DOHH2 (cell line): ENCODE results near the gene BMP7.
"Not testable (repeated sequence)": the region's sequence is repeated elsewhere in the genome, so short reads cannot be mapped to it uniquely, and the experiment has no call there.

Source experiments
- H3F3A ChIP-seq: fragments of 200-600 bp; sonication (generic), shearing (Covaris generic); 2 replicates; pipeline ENCODE4 v1.6.0; 2016; ENCODE audit warnings: antibody characterized with exemption, mild to moderate bottlenecking; ENCODE audit not compliant: control insufficient read depth, insufficient read depth
- H3K27ac ChIP-seq: fragments of 200-600 bp; sonication (generic); 2 replicates; pipeline ENCODE4 v1.5.1; 2014; ENCODE audit warnings: low read depth, mild to moderate bottlenecking, low read length, moderate library complexity
- H3K27me3 ChIP-seq: fragments of 200-600 bp; sonication (generic); 2 replicates; pipeline ENCODE4 v1.6.1; 2014; ENCODE audit warnings: mild to moderate bottlenecking, low read length, mixed read lengths; ENCODE audit not compliant: control insufficient read depth
- H3K36me3 ChIP-seq: fragments of 200-600 bp; sonication (generic); 2 replicates; pipeline ENCODE4 v1.6.1; 2014; ENCODE audit warnings: mild to moderate bottlenecking, low read length, moderate library complexity, mixed read lengths; ENCODE audit not compliant: control insufficient read depth
- H3K4me1 ChIP-seq: fragments of 200-600 bp; sonication (generic); 2 replicates; pipeline ENCODE4 v1.6.1; 2014; ENCODE audit warnings: mild to moderate bottlenecking, low read length, mixed read lengths; ENCODE audit not compliant: control insufficient read depth
- H3K4me2 ChIP-seq: fragments of 200-600 bp; sonication (generic); 2 replicates; pipeline ENCODE4 v1.6.0; 2014; ENCODE audit warnings: mild to moderate bottlenecking, low read length, moderate library complexity
- H3K4me3 ChIP-seq: fragments of 200-600 bp; sonication (generic); 2 replicates; pipeline ENCODE4 v1.5.1; 2014; ENCODE audit warnings: mild to moderate bottlenecking, low read length, mixed read lengths
- H3K79me2 ChIP-seq: fragments of 200-600 bp; sonication (generic); 2 replicates; pipeline ENCODE4 v1.6.1; 2014; ENCODE audit warnings: mild to moderate bottlenecking, low read length, mixed read lengths; ENCODE audit not compliant: control insufficient read depth
- H3K9me2 ChIP-seq: fragments of 200-600 bp; sonication (generic); replicated peaks from 2 replicates; pipeline ENCODE4 v1.6.1; 2014; ENCODE audit warnings: mild to moderate bottlenecking, low read length, mixed read lengths; ENCODE audit not compliant: control insufficient read depth
- H3K9me3 ChIP-seq: fragments of 200-600 bp; sonication (generic); 2 replicates; pipeline ENCODE4 v1.6.1; 2014; ENCODE audit warnings: antibody characterized with exemption, low read length, mixed read lengths; ENCODE audit not compliant: control insufficient read depth, insufficient read depth
- H4K20me1 ChIP-seq: fragments of 200-600 bp; sonication (generic); 2 replicates; pipeline ENCODE4 v1.6.0; 2014; ENCODE audit warnings: low read depth, mild to moderate bottlenecking, antibody characterized with exemption, low read length, moderate library complexity; ENCODE audit not compliant: control insufficient read depth, insufficient read depth
- EZH2phosphoT487 ChIP-seq: fragments of 200-600 bp; sonication (generic); IDR thresholded peaks from 2 replicates; pipeline ENCODE4 v1.6.1; 2017; ENCODE audit warnings: borderline replicate concordance, mild to moderate bottlenecking, antibody characterized with exemption, low read length, moderate library complexity, mixed read lengths
- TF ChIP-seq, protein P1 (sequence below): fragments of 200-600 bp; sonication (generic); IDR thresholded peaks from one replicate; pipeline ENCODE4 v1.5.1; 2014; ENCODE audit warnings: antibody characterized with exemption, mild to moderate bottlenecking, low read depth, low read length; ENCODE audit not compliant: poor library complexity, severe bottlenecking

Gene BMP7

DNA sequence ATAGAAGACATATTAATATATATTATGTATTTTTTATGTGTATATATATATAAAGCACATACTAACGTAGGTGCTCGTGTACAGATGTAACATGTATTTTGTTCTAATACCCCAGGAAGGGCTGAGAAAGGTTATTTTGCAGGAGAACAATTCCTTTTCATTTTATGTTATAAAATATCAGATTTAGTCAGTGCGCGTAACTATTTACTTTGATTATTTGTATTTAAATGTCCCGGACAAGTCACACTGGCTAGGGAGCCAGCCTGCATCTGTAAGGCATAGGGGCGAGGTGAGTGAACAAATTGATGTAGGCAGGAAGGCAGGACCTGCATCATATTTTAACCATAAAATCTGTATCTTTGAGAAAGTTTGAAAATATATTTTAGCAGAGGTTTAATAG, 74.1 kb downstream of the BMP7 start:
- Histone ChIP-seq H3K4me1 (no peaks in the 10 kb centered on the region), H3K9me3 (no peaks in the 10 kb centered on the region), H3K36me3 (peaks cover 92% of the 10 kb centered on the region), H3K4me3 (no peak overlapping the region), H3K27me3 (no peaks in the 10 kb centered on the region), H4K20me1 (peaks cover 41% of the 10 kb centered on the region), H3K27ac (no peak overlapping the region), H3F3A (peaks cover 55% of the 10 kb centered on the region), H3K79me2 (peaks cover 89% of the 10 kb centered on the region), H3K4me2 (no peak overlapping the region), H3K9me2 (no peaks in the 10 kb centered on the region)
- TF ChIP-seq, protein P1, sequence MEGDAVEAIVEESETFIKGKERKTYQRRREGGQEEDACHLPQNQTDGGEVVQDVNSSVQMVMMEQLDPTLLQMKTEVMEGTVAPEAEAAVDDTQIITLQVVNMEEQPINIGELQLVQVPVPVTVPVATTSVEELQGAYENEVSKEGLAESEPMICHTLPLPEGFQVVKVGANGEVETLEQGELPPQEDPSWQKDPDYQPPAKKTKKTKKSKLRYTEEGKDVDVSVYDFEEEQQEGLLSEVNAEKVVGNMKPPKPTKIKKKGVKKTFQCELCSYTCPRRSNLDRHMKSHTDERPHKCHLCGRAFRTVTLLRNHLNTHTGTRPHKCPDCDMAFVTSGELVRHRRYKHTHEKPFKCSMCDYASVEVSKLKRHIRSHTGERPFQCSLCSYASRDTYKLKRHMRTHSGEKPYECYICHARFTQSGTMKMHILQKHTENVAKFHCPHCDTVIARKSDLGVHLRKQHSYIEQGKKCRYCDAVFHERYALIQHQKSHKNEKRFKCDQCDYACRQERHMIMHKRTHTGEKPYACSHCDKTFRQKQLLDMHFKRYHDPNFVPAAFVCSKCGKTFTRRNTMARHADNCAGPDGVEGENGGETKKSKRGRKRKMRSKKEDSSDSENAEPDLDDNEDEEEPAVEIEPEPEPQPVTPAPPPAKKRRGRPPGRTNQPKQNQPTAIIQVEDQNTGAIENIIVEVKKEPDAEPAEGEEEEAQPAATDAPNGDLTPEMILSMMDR, result no peak
- TF ChIP-seq EZH2phosphoT487, result no peak

DNA sequence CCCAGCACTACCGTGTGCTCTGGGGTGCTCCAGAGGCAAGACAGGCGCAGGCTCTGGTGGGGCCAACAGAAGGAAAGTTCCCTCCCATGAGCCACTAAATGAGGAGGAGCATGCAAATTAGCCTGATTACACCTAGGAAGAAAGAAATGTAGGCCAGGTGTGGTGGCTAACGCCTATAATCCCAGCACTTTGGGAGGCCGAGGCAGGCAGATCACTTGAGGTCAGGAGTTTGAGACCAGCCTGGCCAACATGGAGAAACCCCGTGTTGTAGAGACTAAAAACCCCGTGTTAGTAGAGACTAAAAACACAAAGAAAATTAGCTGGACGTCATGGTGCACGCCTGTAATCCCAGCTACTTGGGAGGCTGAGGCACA, 75.2 kb downstream of the BMP7 start:
- peaks cover 92% of the 10 kb centered on the region for H3K79me2 ChIP-seq
- H3K4me3 ChIP-seq, H3K27me3 ChIP-seq, H3K9me2 ChIP-seq, H3K4me1 ChIP-seq, H3K27ac ChIP-seq, H3K9me3 ChIP-seq, H3K4me2 ChIP-seq: not testable (repeated sequence)
- H3K36me3 ChIP-seq, result peaks cover 92% of the 10 kb centered on the region
- peaks cover 51% of the 10 kb centered on the region for H4K20me1 ChIP-seq
- H3F3A ChIP-seq, result peaks cover 58% of the 10 kb centered on the region

DNA sequence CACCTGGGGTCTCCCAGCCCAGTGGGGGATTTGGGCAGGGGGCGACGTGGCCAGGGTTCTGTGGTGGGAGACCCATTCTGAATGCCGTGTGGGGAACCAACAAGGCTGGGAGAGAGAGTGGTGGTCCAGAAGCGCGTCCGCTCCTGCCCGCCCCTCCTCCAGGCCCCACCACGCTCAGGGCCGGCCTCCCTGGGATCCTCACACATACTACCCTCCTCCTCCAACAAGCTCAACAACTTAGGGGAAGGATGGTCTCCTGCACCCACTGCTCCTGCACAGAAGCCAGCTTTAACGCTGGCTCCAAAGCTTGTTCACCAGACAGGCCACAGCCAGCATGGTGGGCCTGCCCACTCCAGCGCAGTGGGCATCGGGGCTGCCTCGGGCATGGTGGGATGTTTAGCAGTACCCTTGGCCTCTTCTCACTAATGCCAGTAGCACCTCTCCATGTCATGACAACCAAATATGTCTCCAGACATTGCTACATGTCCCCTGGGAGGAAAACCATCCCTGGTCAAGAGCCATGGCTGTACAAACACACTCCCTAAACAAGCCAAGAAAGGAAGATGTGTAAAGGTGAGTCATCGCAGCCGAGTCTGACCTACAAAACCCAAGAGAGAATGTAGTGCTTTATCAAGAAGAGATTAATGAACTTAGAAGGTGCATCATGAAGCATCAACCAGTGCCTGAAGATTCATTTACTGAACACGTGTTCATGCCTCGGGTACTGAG, 75.7 kb downstream of the BMP7 start:
- Histone ChIP-seq H3K27me3 (no peaks in the 10 kb centered on the region), H3K9me2 (no peaks in the 10 kb centered on the region), H3K9me3 (no peaks in the 10 kb centered on the region), H3K4me3 (no peak overlapping the region), H3K4me1 (no peaks in the 10 kb centered on the region), H4K20me1 (peaks cover 56% of the 10 kb centered on the region), H3K27ac (no peak overlapping the region), H3K4me2 (no peak overlapping the region), H3F3A (peaks cover 56% of the 10 kb centered on the region), H3K79me2 (peaks cover 91% of the 10 kb centered on the region), H3K36me3 (peaks cover 92% of the 10 kb centered on the region)
- TF ChIP-seq, protein P1, result no peak
- no peak for TF ChIP-seq EZH2phosphoT487

DNA sequence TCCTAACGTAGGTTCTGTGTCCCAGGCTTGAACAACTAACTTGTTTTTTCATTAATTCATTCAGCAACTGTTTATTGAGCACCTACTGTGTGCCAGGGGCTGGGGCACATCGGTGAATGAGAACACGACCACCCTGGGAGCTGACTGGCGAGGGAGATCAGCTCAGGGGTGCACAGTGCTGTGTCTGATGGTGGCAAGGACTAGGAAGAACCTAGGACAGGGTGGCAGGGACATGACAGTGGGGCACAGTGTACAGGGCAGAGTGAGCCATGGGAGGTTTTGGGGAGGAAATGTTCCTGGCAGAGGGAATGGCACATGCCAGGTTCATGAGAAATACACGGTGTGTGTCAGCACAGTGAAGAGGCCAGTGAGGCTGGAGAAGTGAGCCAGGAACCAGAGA, 76.7 kb downstream of the BMP7 start:
- H3K27ac ChIP-seq, result no peak overlapping the region
- H3F3A ChIP-seq, result peaks cover 56% of the 10 kb centered on the region
- no peaks in the 10 kb centered on the region for H3K9me2 ChIP-seq
- peaks cover 88% of the 10 kb centered on the region for H3K79me2 ChIP-seq
- H3K27me3 ChIP-seq, result no peaks in the 10 kb centered on the region
- no peak overlapping the region for H3K4me3 ChIP-seq
- no peak overlapping the region for H3K4me2 ChIP-seq
- H3K4me1 ChIP-seq, result no peaks in the 10 kb centered on the region
- TF ChIP-seq, protein P1, result no peak
- TF ChIP-seq EZH2phosphoT487, result no peak
- H3K36me3 ChIP-seq, result peaks cover 92% of the 10 kb centered on the region
- no peaks in the 10 kb centered on the region for H3K9me3 ChIP-seq
- peaks cover 58% of the 10 kb centered on the region for H4K20me1 ChIP-seq
